ENCODE results near the gene FAM53B.
A peak's percentile ranks its signal among the peaks of the same experiment; 100 is the strongest.
"Not testable (repeated sequence)": the region's sequence is repeated elsewhere in the genome, so short reads cannot be mapped to it uniquely, and the experiment has no call there.

The FAM53B gene

DNA sequence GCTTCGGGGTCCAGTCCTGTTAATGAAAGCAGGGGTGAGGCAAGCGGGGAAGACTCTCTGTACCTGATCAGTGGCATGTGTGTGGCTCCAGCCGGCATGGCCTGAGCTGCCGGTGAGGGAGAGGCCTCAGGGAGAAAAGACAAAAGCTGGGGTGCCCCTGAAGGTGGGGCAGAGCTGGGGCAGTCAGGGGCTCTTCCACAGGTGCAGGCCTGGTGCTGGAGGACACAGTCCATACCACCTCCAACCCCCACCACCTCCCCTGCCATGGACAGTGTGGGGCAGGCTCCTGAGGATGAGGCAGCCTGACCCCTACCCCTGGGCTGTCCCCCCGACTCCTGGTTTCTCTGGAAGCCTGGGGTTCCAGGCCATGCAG, 153.1 kb downstream of the FAM53B start:
- no peak for DNase-seq

- DNase-seq, result peak in 15 of 56 donors; percentile 30 to 73 (median 52)
These were observed 153.7 kb downstream of the FAM53B start for GRCh38 chr10:124590216-124591122.

- DNase-seq, result peak in 50 of 56 donors; percentile 30 to 86 (median 66)
These were observed 154.6 kb downstream of the FAM53B start for GRCh38 chr10:124589491-124590041.

DNA sequence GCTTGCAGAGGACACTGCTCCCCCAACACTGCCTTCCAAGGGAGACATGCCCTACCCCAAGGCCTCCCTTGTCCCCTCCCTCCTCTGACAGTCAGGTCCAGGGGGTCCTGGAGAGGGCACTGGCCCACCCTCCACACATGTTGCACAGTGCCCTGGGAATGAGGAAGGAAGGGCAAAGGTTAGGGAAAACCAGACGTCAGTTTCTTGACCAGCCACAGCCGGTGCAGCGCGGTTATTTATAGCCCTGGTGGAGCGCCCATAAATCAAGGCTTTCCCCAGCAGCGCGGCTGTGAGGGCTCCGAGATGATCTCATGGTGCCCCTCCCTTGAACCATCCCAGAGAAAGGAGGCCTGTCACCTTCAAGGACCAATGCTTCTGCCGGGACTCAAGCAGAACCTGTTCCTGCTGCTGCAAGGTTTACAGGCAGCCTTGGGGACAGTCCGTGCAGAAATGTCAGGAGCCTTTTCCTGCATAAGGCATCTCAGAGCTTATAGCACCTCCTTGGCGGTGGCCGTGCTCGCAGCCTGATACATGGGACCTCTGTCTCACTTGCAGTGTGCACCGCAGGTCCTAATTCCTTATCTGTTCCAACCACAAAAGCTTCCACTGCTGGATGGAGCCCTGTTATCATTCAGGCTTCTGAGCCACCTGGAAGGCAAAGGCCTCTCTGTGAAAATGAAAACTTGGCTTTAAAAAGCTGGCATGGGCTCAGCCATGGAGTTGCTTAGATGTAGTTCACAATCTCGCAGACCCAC, 155.3 kb downstream of the FAM53B start:
- peak in 21 of 56 donors; percentile 15 to 85 (median 51) for DNase-seq

GRCh38 chr10:124588341-124588735, 155.8 kb downstream of the FAM53B start:
- not testable (repeated sequence) for DNase-seq

DNA sequence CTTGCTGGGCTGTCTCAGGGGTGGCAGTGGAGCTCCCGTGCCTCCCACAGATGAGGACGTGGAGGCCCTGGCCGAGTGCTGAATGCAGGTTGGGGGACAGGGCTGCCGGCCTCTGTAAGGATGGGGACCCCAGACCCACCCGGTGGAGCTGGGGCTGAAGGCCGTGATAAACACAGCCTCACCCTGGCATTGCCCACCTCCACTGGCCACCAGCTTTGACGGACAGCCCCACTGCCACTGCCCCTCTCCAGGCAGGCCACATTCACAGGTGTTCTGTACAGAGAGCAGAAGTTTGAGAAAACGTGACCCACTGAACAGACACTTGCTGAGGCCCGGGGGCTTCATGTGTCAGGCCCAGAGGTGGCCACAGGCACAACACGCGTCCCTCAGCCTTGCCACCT, 156.4 kb downstream of the FAM53B start:
- DNase-seq, result no peak

DNA sequence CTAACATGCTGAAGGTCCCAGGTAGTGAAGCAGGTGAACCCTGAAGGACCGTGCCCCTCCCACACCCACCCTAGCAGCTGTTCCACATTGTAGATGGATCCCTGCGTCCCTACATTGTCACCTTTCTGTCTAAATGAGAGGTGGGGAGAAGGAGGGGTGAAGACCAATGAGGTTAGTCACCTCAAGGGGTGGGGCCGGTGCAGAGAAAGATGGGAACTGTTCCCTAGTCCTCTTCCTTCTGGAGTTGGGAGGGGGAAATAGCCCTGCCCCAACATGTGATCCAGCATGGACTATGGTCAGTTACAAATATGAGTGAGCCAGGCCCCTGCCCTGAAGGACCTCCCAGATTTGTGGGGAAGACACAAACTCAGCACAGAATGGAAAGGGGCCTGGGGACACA, 158.0 kb downstream of the FAM53B start:
- DNase-seq, result no peak

DNA sequence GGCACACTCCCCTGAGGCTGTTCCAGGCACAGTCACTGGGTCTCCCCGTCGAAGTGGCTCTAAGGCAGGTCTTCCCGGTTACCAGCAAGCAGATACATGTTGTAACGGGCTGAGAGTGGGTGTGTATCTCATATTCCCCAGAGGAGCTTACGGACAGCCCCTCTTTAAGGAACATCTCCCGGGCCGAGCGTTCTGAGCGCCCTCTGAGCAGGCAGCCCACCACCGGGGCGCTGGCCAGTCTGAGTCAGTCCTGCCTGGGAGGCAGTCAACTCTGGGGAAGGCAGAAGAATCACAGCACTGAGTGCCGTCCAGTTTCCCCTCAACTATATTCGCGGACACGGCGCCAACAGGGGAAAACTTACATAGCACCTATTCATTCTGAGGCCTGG, 165.2 kb downstream of the FAM53B start:
- DNase-seq, result no peak

DNA sequence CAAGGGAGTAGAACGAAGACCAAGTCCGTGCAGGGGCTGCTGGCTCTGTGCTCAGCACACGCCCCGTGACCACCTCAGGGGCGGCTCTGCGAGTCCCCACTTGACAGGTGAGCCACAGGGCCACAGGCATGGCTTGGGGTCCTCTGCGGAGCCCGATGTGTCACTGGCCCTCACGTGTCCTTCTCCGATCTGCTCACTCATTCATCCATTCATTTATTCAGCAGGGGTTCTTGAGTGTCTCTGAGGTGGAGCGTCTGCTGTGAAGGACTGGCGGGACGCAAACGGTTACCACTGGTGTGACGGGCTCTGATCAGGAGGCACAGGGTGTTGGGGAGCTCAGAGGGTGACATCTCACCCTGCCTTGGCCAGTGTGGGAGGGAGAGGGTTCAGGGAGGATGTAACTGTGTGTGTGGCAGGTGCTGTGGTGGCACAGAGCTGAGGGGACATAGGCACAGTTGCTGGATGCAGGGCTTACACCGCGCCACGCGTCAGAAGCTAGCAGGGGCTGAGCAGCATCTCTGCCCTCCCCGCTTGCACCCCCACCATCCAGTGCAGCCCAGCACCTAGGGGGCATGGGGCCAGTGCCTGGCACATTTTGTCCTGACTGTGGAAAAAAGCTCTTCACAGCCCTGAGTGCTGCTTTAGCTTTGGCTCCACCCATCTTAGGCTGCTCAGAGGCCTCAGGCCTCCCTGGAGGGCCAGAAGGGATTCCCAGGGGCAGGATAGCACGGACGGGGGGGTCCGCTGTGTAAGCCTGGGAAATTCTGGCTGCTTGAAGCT, 165.8 kb downstream of the FAM53B start:
- DNase-seq, result no peak

GRCh38 chr10:124577651-124578050, 166.5 kb downstream of the FAM53B start:
- DNase-seq, result no peak

DNA sequence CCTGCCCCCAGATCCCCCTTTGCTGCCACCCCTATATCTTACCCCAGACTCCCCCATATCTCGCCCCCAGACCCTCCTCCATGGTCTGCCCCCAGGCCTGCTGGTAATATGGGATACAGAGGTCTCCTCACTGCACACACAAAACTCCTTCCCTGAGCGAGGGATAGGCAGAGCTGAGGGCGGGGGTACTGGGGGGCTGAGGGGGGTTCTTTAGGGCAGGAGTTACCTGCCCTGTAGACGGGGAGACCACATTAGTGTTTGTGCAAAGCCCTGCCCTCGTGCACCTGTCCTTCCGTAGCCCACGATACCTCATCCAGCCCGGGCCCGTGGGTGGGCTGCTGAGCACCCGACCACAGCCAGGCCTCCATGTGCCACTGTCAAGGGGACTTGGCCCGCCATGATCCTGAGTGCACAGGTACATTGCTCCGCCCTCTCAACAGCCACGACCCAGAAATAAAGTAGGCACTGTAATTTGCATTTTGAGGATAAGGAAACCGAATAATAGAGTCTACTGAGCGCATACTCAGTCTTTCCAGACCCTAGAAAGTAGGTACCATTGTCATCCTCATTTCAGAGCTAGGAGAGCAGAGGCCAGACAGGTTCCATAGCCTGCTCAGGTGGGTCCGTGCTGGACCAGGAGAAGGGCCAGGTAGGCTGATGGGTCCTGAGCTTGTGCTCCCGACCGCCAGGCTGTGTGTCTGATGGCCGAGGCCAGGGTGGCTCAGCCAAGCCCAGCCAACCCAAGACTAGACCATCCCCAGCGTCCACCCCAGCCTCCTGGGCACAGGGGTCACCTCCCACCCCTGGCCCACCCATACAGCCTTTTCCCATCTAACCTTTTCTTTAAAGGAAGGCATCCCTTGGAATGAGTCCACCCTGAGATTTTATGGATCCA, 167.4 kb downstream of the FAM53B start:
- DNase-seq, result no peak

- no peak for DNase-seq
These were observed 168.8 kb downstream of the FAM53B start for GRCh38 chr10:124575107-124576035.

- DNase-seq, result no peak
These were observed 169.6 kb downstream of the FAM53B start for GRCh38 chr10:124574456-124575070.

DNA sequence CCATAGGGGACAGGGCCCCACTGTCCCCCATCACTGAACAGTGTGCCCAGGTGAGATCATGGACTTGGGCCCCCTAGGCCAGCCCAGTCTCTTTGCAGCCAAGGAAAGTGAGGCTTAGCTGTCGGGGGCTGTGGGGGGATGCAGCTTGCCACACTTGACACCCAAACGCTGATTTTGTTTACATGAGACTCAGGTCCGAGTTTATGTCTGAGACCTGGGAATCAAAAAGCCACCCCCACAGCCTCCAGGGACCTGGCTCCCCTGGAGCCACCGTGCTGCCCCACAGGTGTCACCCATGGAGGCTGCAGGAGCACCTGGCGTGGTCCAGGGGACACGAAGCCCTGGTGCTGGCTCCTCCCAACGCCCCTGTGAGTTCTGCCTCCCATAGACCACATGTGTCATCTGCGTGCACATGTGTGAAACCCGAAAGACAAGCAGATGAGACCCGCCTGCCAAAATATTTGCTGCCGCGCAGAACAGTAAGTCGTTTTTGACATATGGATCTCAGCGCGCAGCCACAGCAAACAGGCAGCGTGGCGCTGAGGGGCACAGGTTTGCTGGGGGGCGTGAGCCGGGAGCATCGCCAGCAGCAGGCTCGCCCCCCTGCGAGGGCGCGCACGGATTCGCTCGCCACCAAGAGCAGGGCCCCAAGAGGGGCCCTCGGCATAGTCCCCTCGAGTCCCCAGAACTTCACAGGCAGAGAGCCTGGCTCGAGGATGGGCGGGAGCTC, 170.3 kb downstream of the FAM53B start:
- no peak for DNase-seq

- no peak for DNase-seq
These were observed 171.4 kb downstream of the FAM53B start for GRCh38 chr10:124572751-124573150.

DNA sequence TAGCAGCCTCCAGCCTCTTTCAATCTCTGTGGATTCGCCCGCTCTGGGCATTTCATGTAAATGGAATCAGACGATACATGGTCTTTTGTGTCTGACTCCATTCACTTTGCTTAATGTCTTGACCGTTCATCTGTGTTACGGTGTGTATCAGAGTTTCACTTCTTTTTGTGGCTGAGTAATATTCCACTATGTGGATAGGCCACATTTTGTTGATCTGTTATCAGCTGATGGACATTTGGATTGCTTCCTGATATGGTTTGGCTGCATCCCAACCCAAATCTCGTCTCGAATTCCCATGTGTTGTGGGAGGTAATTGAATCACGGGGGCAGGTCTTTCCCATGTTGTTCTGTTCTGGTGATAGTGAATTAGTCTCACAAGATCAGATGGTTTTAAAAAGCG, 173.5 kb downstream of the FAM53B start:
- no peak for DNase-seq

- no peak for DNase-seq
These were observed 174.3 kb downstream of the FAM53B start for GRCh38 chr10:124569623-124570470.

Data from nucleus accumbens (tissue), 56 donors.